WERI-Rb-1 (cell line): ENCODE measurements around the gene ADPRHL1.

Experiments
- DNase-seq: peaks from one replicate; pipeline ENCODE4 v3.0.0-alpha.2; 2020
- H3K27ac ChIP-seq: fragments of 250-450 bp; sonication (Bioruptor Pico); 2 replicates; pipeline ENCODE4 v1.5.1; 2020; ENCODE audit warnings: mild to moderate bottlenecking, moderate library complexity
- H3K27me3 ChIP-seq: fragments of 250-450 bp; sonication (Bioruptor Pico); 2 replicates; pipeline ENCODE4 v1.5.1; 2021; ENCODE audit warnings: mild to moderate bottlenecking, low read depth, moderate library complexity; ENCODE audit not compliant: insufficient read depth, severe bottlenecking
- H3K36me3 ChIP-seq: fragments of 250-450 bp; sonication (Bioruptor Pico); 2 replicates; pipeline ENCODE4 v1.5.1; 2020; ENCODE audit warnings: mild to moderate bottlenecking, moderate library complexity
- H3K4me3 ChIP-seq: 2 replicates; pipeline ENCODE4 v1.5.1; 2011; ENCODE audit warnings: low read depth, mild to moderate bottlenecking, control low read depth, low read length
- H3K9me3 ChIP-seq: fragments of 250-450 bp; sonication (Bioruptor Pico); 2 replicates; pipeline ENCODE4 v1.5.1; 2021; ENCODE audit warnings: mild to moderate bottlenecking, moderate library complexity; ENCODE audit not compliant: severe bottlenecking
- TF ChIP-seq, protein P1 (sequence below): IDR thresholded peaks from 2 replicates; pipeline ENCODE4 v1.5.1; 2011; ENCODE audit warnings: low read depth, mild to moderate bottlenecking, control low read depth, inconsistent platforms, low read length

ADPRHL1 gene

DNA sequence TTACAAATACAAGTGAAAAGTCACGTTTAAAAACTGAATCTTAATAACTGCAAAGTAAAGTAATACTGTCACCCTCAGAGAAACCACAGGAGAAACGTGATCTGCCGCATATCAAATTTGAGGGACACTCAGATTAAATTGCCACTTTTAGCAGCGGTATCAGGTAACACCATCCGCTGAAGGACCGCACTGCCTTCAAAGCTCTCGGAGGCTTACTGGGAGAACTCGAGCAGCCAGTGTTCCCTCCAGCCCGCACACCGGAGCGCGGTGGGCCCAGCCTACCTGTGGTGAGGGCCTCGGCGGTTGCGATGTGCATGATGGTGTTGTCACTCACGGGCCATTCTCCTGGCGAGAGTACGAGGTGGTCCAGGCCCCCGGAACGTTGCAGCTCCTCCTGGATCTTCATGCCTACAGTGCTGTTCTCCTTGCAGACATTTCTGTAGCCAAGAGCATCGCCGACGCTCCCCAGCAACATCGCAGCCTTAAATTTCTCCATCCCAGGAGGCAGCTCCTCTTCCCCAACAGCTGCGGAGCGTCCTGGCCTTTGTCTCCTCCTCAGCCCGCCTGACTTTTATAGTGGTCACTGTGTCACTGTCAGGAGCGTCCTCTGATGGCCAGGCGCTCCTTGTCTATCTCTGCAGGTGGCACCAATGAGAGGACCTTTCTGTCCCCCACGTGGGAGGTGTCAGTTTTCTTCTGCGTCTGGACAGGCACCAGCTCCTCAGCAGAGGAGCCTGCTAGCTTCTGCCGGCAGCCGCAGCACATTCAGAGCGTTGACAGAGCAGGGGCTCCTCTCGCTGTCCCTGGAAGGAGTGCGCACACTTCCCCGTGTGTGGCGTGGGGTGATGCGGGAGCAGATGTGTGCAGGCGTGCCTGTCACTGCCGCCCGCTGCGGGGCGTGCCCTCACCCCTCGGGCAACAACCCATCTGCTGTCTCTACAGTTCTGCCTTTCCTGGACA is at the start of gene ADPRHL1:
TSS of gene ADPRHL1 (minus strand) at position 547 of the 960 bp plus-strand sequence. CDS start at position 496, 51 bp downstream.
- Histone ChIP-seq H3K27me3 (no peaks in the 10 kb centered on the region), H3K36me3 (peaks cover 38% of the 10 kb centered on the region), H3K9me3 (no peaks in the 10 kb centered on the region), H3K4me3 (peak within 1 kb of the TSS; percentile 43), H3K27ac (peak within 1 kb of the TSS; percentile 51)
- TF ChIP-seq, protein P1, sequence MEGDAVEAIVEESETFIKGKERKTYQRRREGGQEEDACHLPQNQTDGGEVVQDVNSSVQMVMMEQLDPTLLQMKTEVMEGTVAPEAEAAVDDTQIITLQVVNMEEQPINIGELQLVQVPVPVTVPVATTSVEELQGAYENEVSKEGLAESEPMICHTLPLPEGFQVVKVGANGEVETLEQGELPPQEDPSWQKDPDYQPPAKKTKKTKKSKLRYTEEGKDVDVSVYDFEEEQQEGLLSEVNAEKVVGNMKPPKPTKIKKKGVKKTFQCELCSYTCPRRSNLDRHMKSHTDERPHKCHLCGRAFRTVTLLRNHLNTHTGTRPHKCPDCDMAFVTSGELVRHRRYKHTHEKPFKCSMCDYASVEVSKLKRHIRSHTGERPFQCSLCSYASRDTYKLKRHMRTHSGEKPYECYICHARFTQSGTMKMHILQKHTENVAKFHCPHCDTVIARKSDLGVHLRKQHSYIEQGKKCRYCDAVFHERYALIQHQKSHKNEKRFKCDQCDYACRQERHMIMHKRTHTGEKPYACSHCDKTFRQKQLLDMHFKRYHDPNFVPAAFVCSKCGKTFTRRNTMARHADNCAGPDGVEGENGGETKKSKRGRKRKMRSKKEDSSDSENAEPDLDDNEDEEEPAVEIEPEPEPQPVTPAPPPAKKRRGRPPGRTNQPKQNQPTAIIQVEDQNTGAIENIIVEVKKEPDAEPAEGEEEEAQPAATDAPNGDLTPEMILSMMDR: peak; percentile 36; the same call in 1 of the 2 replicates
- peak; percentile 91 for DNase-seq

DNA sequence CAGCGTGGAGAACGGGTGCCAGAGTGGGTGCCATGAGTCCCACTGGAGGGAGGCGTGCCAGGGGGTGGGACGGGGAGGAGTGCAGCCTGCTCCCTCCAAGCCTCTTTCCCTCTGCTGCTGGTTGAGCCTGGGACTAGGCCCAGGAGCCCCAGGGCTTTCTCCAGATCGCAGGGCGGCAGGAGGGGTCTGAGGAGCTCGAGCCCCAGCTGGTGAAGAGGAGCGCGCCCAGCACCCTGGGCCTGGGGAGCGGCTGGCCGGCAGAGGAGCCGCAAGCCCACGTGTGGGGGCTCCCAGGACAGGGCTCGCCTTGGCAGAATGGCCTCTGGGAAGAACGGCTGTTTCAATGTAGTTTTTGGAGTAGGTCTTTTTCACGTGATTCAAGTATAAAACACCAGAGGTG is 49.4 kb upstream of the ADPRHL1 start:
- no peak overlapping the region for H3K27ac ChIP-seq
- no peak overlapping the region for H3K4me3 ChIP-seq
- peaks cover 90% of the 10 kb centered on the region for H3K36me3 ChIP-seq
- TF ChIP-seq, protein P1: no peak
- H3K9me3 ChIP-seq: no peaks in the 10 kb centered on the region
- no peak for DNase-seq
- no peaks in the 10 kb centered on the region for H3K27me3 ChIP-seq

DNA sequence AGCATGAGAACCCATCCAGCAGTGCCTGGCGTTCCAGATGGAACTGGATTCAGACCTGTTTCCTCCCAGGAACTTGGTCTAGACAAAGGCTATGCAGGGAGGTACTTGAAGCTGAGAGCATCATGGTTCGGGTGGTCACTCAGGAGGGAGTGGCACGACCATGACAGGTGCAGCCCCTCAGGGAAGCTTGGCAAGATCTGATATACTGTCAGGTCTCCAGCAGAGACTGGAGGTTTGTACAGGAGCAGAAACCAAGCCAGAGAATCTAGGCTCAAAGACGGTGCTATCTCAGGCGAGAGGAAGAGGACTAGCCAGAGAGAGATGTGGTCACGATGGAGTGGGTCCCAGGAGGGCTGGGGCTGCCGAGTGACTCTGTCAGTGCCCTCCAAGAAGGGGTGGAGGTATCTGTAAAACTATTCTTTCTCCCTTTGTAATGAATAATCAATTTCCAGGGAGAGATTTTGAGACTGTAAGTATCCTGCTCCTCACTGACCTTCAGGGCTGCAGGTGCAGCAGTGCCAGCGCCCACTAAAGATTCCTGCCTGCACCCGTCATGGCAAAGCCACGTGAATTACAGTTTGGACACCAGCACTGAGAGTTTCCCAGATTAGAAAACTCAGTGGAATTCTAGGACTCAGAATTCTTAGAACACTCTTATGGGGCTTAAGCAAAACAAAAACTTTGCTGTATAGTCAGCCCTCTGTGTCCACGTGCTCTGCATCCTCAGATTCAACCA is 47.4 kb upstream of the ADPRHL1 start:
- no peaks in the 10 kb centered on the region for H3K9me3 ChIP-seq
- no peak overlapping the region for H3K4me3 ChIP-seq
- no peak for DNase-seq
- H3K27me3 ChIP-seq: no peaks in the 10 kb centered on the region
- TF ChIP-seq, protein P1: no peak
- no peak overlapping the region for H3K27ac ChIP-seq
- H3K36me3 ChIP-seq: peaks cover 97% of the 10 kb centered on the region

DNA sequence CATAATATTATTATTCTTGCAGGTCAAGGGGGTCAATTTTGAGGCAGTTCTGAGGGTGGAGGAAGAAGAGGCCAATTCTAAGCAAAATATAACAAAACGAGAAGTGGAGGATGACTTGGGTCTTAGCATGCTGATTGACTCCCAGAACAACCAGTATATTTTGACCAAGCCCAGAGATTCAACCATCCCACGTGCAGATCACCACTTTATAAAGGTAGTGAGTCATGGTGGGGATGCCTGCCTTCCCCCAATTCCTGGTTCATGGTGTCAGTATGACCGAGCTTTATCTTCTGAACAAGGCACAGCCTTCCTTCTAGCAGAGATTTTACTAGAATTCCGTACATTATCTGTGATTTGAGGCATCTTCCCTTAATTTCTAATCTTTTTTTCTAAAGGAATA is 46.6 kb upstream of the ADPRHL1 start:
- H3K36me3 ChIP-seq: peaks cover 97% of the 10 kb centered on the region
- no peaks in the 10 kb centered on the region for H3K9me3 ChIP-seq
- TF ChIP-seq, protein P1: no peak
- H3K27me3 ChIP-seq: no peaks in the 10 kb centered on the region
- H3K4me3 ChIP-seq: no peak overlapping the region
- DNase-seq: no peak
- no peak overlapping the region for H3K27ac ChIP-seq

DNA sequence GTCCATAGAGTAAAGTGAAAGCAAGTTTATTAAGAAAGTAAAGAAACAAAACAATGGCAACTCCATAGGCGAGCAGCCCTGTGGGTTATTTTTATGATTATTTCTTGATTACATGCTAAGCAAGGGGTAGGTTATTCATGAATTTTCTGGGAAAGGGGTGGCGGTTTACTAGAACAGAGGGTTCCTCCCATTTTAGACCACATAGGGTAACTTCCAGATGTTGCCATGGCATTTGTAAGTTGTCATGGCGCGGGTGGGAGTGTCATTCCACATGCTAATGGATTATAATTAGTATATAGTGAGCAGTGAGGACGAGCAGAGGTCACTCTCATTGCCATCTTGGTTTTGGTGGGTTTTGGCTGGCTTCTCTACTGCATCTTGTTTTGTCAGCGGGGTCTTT is 45.6 kb upstream of the ADPRHL1 start:
- H3K27ac ChIP-seq: no peak overlapping the region
- TF ChIP-seq, protein P1: no peak
- no peak for DNase-seq
- no peak overlapping the region for H3K4me3 ChIP-seq
- H3K27me3 ChIP-seq: no peaks in the 10 kb centered on the region
- peaks cover 94% of the 10 kb centered on the region for H3K36me3 ChIP-seq
- H3K9me3 ChIP-seq: no peaks in the 10 kb centered on the region
